Ovary (tissue), 9 donors: ENCODE data around the gene ADARB2. TPM values are rescaled to one million over a fixed set of nuclear protein-coding genes. Genes with fewer than 3 reads are reported as not detected.

ENCODE experiments used
- DNase-seq, 5 donors: peaks; one replicate each; pipeline ENCODE4 v3.0.0-alpha.2; 2019 to 2020
- H3K27ac ChIP-seq, 2 donors: fragments of 200-600 bp; one replicate each; pipeline versions ENCODE4 v1.5.1 to v1.8.0; 2019 to 2022
- H3K27me3 ChIP-seq: fragments of 200-600 bp; one replicate; pipeline ENCODE4 v1.8.0; 2022
- H3K36me3 ChIP-seq: fragments of 200-600 bp; sonication (generic); one replicate; pipeline ENCODE4 v1.5.1; 2019
- H3K4me1 ChIP-seq: one replicate; pipeline ENCODE4 v1.8.1; 2013; ENCODE audit warnings: mild to moderate bottlenecking, moderate library complexity; ENCODE audit not compliant: insufficient read depth
- H3K4me3 ChIP-seq: fragments of 200-600 bp; sonication (generic); one replicate; pipeline ENCODE4 v1.5.1; 2017
- H3K9me3 ChIP-seq, 2 donors: fragments of 200-600 bp in 1 of 2; sonication (generic) in 1 of 2; one replicate each; pipeline versions ENCODE4 v1.5.1 to v1.8.1; 2013 to 2019; ENCODE audit warnings: mild to moderate bottlenecking in 1 of 2, moderate library complexity in 1 of 2
- CTCF ChIP-seq, 3 donors: fragments of 450-650 bp in 2 of 3; fragments of 200-600 bp in 1 of 3; IDR thresholded peaks; one replicate each; pipeline versions ENCODE4 v1.5.1 to v1.8.0; 2016 to 2022; ENCODE audit warnings: antibody characterized with exemption in 3 of 3, mild to moderate bottlenecking in 1 of 3
- EP300 ChIP-seq: sonication (generic); formaldehyde crosslinking; IDR thresholded peaks from one replicate; pipeline ENCODE4 v1.6.1; 2017; ENCODE audit warnings: antibody characterized with exemption
- POLR2A ChIP-seq: fragments of 450-650 bp; IDR thresholded peaks from one replicate; pipeline ENCODE4 v1.6.1; 2017; ENCODE audit warnings: antibody characterized with exemption, mild to moderate bottlenecking, moderate library complexity
- WGBS, 3 donors: extraction: QIAGEN DNeasy Blood & Tissue Kit in 1 of 3; methylation state at CpG; one replicate each; pipeline versions ENCODE4 v1.1.5 to v1.1.7; 2013 to 2017; 5-methylcytosine and 5-hydroxymethylcytosine counted together
- intact Hi-C, 4 donors: fragments of 100-400 bp; cut with DNase I; formaldehyde crosslinking; loops; one replicate each; pipeline versions ENCODE4 v1.11.0 to v1.15.1; 2022 to 2023
- polyA plus RNA-seq, 2 donors: library from polyadenylated mRNA; stranded (reverse); fragments of 200-250 nt in 1 of 2; fragments of 350-450 nt in 1 of 2; fragmentation: Illumina TruSeq in 1 of 2; extraction: RNeasy Lipid Tissue Mini Kit (QIAGEN cat#74804) in 1 of 2; gene quantifications; one replicate each; pipeline ENCODE4 v1.2.3, GENCODE V29; 2013 to 2014
- total RNA-seq, 7 donors: library from RNA; depleted of rRNA in 2 of 7; stranded (reverse); fragments of >200 nt in 2 of 7; fragmentation: NEBNext Ultra II Directional in 3 of 7; extraction: Animal tissue kit (Norgen Biotek cat#: 25700) in 3 of 7; gene quantifications; one replicate each; pipeline versions ENCODE4 v1.1.0 to v1.2.4, GENCODE V29; 2016 to 2023
- donor health status: DM: no; HTN: no; CAD: no; lungs with moderate emphysema.
- donor health status: DM: no; HTN: no; CAD: no.
- donor health status: Bipolar disorder and iron deficiency.
- donor health status: DM: yes; HTN: yes; CAD: no.
- donor health status: DM: no; HTN: no; CAD: no.
- donor health status: DM: yes; HTN: yes; CAD: no.

ADARB2 gene
- total and polyA plus RNA-seq, 9 donors = 0.12 to 2.0 (median 0.36) TPM; not detected in 2

DNA sequence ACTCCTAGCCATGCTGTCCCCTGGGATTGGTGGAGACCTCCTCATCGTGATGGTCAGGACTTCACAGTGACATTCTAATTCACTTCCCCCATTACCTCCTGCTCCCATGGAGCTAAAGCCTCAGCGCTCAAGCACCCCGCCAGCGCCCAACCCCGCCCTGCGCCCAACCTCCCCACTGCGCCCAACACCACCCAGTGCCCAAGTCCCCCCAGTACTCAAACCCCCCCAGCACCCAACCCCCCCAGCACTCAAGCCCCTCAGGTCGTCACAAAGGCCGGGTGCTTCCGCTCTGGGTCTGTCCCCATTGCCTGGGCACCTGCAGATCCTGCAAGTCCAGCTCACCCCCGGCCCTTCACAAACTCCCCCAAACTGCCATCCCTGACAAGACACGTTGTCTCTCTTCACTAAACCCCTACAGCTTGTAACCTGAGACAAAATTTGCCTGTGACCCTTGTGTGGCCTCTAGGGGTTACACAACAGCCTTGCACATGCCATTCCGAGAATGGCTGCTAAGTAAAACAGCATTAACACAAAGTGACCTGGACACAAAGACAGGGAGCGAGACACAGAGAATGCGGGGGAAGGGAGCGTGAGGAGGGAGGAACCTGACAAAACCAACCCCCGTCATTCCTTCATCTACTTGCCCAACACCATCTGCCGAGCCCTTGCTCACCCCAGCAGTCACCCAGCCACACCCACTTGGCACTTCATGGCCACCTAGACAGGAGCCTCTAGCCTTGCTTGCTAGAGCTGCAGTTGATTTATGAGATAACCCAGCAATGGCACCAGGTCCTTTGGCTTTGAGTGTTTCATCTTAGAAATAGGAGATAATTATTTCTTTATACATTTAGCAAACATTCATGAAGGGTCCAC is 107.8 kb downstream of the ADARB2 start:
- 60 to 65% (median 61%) methylated on average over 18 of the region's 18 CpGs for WGBS, 3 donors
- no peak for TF ChIP-seq POLR2A
- H3K4me1 ChIP-seq = no peaks in the 10 kb centered on the region
- H3K27me3 ChIP-seq = no peaks in the 10 kb centered on the region
- no peak for DNase-seq
- H3K9me3 ChIP-seq = no peaks in the 10 kb centered on the region
- H3K4me3 ChIP-seq = no peak overlapping the region
- intact Hi-C loops = no loop called here
- no peak overlapping the region for H3K27ac ChIP-seq
- H3K36me3 ChIP-seq = no peaks in the 10 kb centered on the region

GRCh38 chr10:1628757-1629156 is 108.6 kb downstream of the ADARB2 start:
- TF ChIP-seq EP300 = no peak
- no peak for TF ChIP-seq POLR2A
- TF ChIP-seq CTCF (IDR thresholded peaks at IDR 0.05) = no peak
- H3K9me3 ChIP-seq = no peaks in the 10 kb centered on the region
- H3K4me1 ChIP-seq = no peaks in the 10 kb centered on the region
- no peaks in the 10 kb centered on the region for H3K36me3 ChIP-seq
- 85 to 87% (median 86%) methylated on average over 14 of the region's 14 CpGs for WGBS, 3 donors
- no peak overlapping the region for H3K27ac ChIP-seq
- no peak for DNase-seq
- H3K4me3 ChIP-seq = no peak overlapping the region
- H3K27me3 ChIP-seq = no peaks in the 10 kb centered on the region
- intact Hi-C loops = no loop called here

GRCh38 chr10:1627945-1628344 is 109.4 kb downstream of the ADARB2 start:
- DNase-seq = no peak
- Histone ChIP-seq H3K4me1 (no peaks in the 10 kb centered on the region), H3K36me3 (no peaks in the 10 kb centered on the region), H3K4me3 (no peak overlapping the region), H3K27ac (no peak overlapping the region), H3K9me3 (no peaks in the 10 kb centered on the region), H3K27me3 (no peaks in the 10 kb centered on the region)
- TF ChIP-seq CTCF (IDR thresholded peaks at IDR 0.05) (no peak), POLR2A (no peak), EP300 (no peak)
- intact Hi-C loops = no loop called here
- 68 to 78% (median 70%) methylated on average over 14 of the region's 14 CpGs for WGBS, 3 donors

DNA sequence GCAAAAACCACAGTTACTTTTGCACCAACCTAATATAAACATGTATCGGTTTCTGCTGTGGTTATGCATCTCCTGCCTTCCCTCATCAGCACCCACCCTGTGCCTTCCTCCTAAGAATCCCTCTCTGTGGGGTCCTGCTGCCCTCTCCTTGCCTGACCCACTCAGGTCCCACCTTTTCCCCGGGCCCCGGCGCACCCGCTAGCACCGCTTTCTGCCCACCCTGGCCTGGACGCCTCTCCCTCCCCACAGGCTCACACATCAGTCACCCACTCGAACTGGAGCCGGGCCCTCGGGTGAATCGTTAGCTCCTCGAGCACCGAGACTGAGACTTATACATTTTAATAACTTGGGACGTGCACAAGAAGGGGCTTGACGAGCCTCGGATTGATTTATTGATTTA is 110.5 kb downstream of the ADARB2 start:
- H3K4me3 ChIP-seq = no peak overlapping the region
- H3K27me3 ChIP-seq = no peaks in the 10 kb centered on the region
- no peaks in the 10 kb centered on the region for H3K36me3 ChIP-seq
- no peaks in the 10 kb centered on the region for H3K4me1 ChIP-seq
- TF ChIP-seq EP300 = no peak
- TF ChIP-seq POLR2A = no peak
- TF ChIP-seq CTCF (IDR thresholded peaks at IDR 0.05) = no peak
- H3K9me3 ChIP-seq = no peaks in the 10 kb centered on the region
- intact Hi-C loops = no loop called here
- no peak for DNase-seq
- WGBS, 3 donors = 83 to 84% (median 83%) methylated on average over 16 of the region's 16 CpGs
- no peak overlapping the region for H3K27ac ChIP-seq

DNA sequence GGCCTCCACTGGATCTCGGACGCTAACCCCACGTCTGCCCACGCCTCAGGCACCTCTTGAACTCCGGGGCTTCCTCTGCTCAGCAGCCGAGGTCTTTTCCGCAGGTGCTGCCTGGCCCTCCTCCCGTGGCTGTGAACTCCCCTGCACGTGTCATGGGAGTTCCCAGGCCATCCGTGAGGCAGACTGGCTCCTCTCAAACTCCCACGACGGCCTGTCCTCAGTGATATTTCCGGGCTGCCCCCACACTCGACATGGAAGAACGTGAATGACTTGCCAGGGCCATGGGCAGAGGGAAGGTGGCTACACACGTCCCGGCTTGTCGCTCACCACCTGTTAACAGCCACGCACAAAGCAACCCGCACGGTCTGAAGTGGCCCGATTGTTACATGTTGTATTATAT is 110.9 kb downstream of the ADARB2 start:
- Histone ChIP-seq H3K9me3 (no peaks in the 10 kb centered on the region), H3K27ac (no peak overlapping the region), H3K4me3 (no peak overlapping the region), H3K27me3 (no peaks in the 10 kb centered on the region), H3K36me3 (no peaks in the 10 kb centered on the region), H3K4me1 (no peaks in the 10 kb centered on the region)
- intact Hi-C loops = no loop called here
- 68 to 76% (median 75%) methylated on average over 22 of the region's 22 CpGs for WGBS, 3 donors
- no peak for TF ChIP-seq EP300
- DNase-seq = no peak
